HG03565 (cell line): Measurements from ENCODE around the gene ARHGAP31.
A peak's percentile ranks its signal among the peaks of the same experiment; 100 is the strongest.
"Not testable (repeated sequence)": the region's sequence is repeated elsewhere in the genome, so short reads cannot be mapped to it uniquely, and the experiment has no call there.

ENCODE experiments used
- ATAC-seq: cut with Tn5 transposase; IDR thresholded peaks from one replicate; pipeline ENCODE4 v1.9.1; 2021; ENCODE audit warnings: mild to moderate bottlenecking, moderate library complexity; ENCODE audit not compliant: unreplicated experiment

The ARHGAP31 gene

GRCh38 chr3:119318876-119319275 lies 24.7 kb downstream of the ARHGAP31 start:
- no peak for ATAC-seq

GRCh38 chr3:119319311-119319710 lies 25.1 kb downstream of the ARHGAP31 start:
- ATAC-seq = no peak

- not testable (repeated sequence) for ATAC-seq
Measured at GRCh38 chr3:119320785-119321184, 26.6 kb downstream of the ARHGAP31 start.

DNA sequence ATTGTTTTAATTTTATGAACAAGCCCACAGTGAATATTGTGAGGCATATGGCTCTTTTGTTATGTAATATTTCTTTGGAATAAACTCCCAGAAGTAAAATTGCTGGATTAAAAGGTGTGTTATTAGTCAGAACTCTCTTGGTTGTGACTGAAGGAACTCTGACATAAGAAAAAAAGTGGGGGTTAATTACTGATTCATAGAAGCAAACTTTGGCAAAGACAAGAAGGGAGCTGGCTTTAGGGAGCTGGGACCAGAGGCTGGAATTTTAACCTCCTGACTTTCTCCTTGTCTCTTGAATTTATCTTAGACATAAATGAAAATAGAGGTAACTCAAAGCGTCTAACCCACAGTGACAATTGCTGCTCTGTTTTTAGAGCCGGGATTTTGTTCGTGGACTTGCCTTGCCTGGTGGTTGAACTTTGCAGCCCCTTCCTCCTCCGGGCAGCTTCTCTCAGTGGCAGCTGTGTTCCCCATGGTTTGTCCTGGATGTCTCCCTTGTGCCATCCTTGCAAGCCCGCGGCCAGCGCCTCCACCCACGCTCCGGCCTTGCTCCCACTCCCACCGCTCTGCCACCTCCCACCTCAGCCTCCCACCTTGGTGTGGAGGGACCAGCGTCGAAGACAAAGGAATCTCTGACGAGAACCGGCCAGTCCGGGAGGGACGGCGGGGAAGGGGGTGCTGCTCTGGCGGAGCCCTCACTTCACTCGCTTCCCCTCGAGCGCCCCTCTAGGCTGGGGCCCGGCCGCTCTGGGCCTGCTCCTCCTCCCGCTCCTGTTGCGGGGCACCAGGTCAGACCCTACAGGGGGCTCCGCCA lies 28.0 kb downstream of the ARHGAP31 start:
- ATAC-seq = peak; percentile 8

DNA sequence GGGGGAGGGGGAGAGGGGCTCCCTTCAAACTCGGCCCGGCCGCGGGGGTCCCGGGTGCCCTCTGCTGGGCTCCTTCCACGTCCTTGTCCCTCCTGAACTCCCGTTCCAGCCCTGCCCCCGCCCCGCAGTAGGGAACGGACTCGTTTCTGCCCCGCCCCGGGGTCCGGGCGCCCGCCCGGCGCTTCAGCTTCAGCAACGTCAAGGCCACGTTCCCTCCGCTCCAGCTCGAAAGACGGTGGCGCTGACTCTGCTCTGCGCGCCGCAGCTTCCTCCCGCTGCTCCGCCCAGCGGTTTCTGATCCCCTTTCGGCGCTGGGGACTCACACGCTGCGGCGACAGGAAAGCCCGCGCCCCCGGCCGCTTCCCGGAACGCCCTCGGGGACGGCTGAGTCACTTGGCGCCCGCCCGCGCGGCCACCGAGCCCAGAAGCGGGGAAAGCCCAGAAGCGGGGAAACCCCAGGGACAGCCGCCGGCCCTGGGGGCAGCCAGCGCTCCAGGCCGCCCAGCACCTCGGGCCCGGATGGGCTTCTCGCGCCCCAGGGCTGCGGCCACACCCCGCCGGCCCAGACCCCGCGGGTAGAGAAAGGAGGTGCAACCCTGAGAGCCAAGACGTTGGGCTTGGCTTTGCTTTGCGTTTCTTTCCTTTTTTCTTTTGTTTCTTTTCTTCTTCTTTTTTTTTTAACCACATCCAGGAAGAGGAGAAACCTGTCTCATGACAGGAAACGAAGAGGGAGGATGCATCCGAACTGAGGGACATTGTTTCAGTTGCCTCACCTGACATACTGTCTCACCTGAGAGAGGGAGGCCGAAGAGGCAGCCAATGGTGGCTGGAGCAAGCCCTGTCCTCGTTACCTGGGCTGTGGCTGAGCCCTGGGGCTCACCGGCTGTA lies 28.9 kb downstream of the ARHGAP31 start:
- ATAC-seq = peak; percentile 83

DNA sequence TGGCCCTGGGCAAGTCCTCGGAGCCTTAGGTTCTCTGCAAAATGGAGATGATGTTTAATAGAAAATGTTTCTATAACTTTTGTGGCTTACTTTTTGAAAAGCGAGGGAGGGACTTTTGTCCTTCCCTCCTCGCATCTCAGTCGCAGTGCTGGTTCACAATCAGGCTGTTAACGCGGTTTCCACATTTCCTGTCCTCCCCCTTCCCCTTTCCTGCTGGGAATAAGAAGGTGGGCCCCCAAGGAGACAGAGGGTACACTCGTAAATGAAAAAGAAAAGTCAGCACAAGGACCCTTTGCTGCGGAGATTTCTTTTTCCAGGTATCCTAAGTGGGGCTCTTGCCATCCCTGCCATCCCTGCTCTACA lies 29.5 kb downstream of the ARHGAP31 start:
- ATAC-seq = no peak

DNA sequence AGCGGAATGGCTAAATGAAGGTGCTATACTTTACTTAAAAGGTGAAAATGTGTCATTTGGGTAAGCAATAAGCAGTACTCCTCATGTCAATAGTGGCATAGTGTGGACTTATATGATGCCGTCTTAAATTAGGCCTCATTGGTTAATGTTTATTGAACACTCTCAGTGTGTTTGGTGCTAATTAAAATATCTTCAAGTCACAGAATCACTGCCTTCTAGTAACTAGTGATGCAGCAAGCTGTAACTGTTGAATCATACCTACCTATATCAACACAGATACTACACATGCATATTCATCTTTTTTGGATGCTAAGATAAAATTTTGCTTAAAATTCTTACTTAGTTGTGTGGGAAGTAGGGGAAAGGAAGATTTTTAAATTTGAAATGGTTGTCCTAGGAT lies 30.7 kb downstream of the ARHGAP31 start:
- no peak for ATAC-seq

DNA sequence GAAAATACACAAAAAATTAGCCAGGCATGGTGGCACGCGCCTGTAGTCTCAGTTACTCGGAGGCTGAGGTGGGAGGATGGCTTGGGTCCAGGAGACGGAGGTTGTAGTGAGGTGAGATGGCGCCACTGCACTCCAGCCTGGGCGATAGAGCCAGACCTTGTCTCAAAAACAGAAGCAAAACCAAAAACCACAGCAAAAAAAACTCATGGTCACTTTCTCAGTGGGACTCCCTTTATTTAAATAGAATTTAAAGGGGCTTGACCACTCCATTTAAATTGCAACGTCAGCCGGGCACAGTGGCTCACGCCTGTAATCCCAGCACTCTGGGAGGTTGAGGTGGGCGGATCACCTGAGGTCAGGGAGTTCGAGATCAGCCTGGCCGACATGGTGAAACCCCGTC lies 32.8 kb downstream of the ARHGAP31 start:
- ATAC-seq = no peak

GRCh38 chr3:119329551-119329950 lies 35.4 kb downstream of the ARHGAP31 start:
- ATAC-seq = no peak

GRCh38 chr3:119330181-119330580 lies 36.0 kb downstream of the ARHGAP31 start:
- ATAC-seq = no peak

DNA sequence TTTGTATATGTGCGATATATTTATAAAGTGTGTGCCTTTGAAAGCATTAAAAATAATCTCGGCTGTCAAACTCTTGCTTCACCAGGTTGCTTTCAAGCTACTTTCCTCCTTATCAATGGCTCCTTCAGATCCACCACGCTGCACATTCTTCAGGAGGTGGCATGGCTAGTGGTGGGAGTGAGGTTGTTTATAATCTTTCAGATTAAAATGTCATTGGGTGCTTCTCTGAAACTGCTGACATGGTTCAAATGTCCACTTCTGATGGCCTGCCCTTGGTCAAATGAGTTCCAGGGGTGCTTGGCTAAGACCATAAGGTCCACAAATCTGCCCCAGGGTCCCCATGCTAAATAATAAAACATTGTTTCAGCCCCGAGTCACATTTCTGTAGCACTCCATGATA lies 36.7 kb downstream of the ARHGAP31 start:
- ATAC-seq = no peak

GRCh38 chr3:119331661-119332060 lies 37.5 kb downstream of the ARHGAP31 start:
- no peak for ATAC-seq

DNA sequence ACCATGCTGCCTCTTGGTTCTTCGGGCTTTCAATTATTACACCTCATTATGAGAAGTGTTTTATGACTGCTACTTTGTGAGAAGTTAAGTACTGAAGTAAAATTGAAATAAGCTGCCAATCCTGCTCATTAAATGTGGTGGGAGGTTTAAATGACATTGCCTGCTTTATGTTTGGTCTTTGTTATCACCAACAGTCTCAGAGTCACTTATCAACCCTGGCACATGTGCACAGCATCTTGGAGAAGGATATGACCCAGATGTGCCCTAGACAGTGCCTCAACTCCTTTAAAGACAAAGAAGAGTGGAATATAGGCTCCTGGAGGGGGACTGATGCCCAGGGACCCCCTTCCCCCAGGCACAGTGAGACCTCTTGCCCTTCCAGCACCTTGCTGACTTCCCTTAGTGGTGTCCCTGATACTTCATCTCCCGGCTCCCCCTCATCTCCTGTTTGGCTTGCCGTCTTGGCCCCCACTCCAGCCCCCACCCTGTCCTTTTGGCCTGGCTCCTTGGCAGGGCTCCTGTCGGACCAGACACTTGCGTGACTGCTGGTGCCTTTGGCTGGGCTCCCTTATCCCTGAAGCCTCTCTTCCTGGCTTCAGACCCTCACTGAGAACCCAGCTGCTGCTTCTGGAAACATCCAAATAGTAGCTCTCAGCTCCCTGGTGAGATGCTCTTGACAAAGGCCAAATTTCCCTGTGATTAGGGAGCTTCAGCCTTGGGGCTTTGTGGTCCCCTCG lies 39.8 kb downstream of the ARHGAP31 start:
- no peak for ATAC-seq

GRCh38 chr3:119336823-119337222 lies 42.6 kb downstream of the ARHGAP31 start:
- ATAC-seq = no peak

DNA sequence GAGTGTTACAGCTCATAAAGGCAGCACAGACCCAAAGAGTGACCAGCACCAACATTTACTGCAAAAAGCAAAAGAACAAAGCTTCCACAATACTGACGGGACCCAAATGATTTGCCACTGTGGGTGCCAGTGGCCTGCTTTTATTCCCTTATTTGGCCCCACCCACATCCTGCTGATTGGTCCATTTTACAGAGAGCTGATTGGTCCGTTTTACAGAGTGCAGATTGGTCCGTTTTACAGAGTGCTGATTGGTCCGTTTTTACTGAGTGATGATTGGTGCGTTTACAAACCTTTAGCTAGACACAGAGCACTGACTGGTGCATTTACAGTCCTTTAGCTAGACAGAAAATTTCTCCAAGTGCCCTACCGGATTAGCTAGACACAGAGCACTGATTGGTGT lies 43.2 kb downstream of the ARHGAP31 start:
- ATAC-seq = not testable (repeated sequence)

- no peak for ATAC-seq
Measured at GRCh38 chr3:119338754-119339153, 44.6 kb downstream of the ARHGAP31 start.

DNA sequence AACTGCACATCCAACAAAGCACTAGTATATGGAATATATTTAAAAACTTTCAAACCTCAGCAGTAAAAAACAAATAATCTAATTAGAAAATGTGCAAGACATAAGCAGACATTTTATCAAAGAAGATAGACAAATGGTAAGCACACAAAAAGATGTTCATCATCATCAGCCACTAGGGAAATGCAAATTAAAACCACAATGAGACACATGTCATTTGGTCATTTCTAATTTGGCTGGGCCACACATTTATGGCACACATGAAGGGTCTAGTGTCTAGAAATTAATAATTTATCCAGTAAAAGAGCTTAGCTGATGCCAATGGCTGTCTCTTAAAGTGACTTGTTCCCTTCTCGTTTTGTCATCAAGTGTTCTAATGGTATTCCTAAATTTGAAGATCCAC lies 45.8 kb downstream of the ARHGAP31 start:
- ATAC-seq = no peak

GRCh38 chr3:119340446-119340845 lies 46.3 kb downstream of the ARHGAP31 start:
- no peak for ATAC-seq

DNA sequence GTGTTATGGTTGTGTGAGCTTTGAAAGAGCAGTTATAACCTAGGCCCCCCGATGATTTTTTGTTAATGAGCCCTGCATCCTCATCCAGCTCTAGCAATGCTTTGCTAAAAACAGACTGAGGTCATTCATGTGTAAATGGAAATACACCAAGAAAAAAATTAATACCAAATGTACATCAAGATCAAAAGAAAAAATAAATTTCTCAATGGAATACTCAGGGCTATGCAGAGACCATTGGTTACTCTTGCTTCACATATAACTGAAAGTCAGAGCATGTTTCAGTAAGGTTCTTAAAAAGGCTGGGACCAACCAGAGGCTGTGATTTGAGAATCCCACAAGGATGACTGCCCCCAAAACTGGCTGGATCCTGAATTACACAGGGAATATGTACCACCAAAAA lies 48.0 kb downstream of the ARHGAP31 start:
- ATAC-seq = no peak

DNA sequence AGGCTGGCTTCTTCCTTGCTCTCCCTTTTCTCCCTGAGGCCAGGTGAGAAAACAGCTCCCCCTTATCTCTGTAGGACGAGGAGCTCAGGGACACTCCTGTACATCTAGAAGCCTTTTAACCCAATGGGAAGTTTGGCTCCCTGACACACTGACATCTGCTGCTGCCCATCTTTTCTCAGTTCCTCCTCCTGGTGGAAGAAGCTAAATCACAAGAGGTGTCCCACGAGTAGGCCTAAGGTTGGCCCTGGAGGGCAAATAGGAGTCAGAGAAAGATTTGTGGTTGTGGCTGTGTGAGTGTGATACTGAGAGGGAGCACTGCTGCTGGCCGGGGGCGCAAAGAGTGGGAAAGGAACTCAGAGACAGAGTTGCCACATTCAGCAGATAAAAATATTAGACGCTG lies 49.5 kb downstream of the ARHGAP31 start:
- peak; percentile 69 for ATAC-seq

DNA sequence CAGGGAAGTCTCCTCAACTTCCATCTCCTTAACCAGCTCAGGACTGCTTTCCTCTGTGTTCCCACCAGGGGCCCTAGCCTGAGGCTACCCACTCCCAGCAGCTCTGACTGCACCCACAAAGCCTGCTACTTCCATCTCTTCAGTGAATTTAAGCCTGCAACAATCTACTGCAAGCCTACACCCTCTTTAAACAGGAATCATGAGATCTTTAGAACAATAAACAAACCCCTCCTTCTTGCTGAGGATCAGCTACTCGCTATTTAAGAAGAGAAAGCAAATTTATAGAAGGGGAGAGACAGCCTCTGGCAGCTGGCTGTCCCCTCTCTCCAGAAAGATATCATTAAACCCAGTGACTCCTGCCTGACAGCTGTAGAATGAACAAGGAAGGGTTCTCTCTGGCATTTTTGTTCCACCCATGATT lies 51.9 kb downstream of the ARHGAP31 start:
- ATAC-seq = no peak
